Activated T-cell treated with anti-CD3 and anti-CD28 coated beads for 24 hours (primary cell): ENCODE results near the gene NUDT22.

ENCODE experiments used
- DNase-seq: peaks from one replicate; pipeline ENCODE4 v3.0.0-alpha.2; 2020; ENCODE audit warnings: low read depth

NUDT22 gene

GRCh38 chr11:64269540-64270220 is 43.6 kb downstream of the NUDT22 start:
- peak; percentile 98 for DNase-seq

GRCh38 chr11:64275031-64275800 is 49.1 kb downstream of the NUDT22 start:
- DNase-seq = no peak

GRCh38 chr11:64275841-64276240 is 49.8 kb downstream of the NUDT22 start:
- no peak for DNase-seq

- no peak for DNase-seq
Measured at GRCh38 chr11:64276653-64277431, 50.8 kb downstream of the NUDT22 start.

- DNase-seq = no peak
Measured at GRCh38 chr11:64278576-64279190, 52.6 kb downstream of the NUDT22 start.
